H9 (cell line): ENCODE data around the gene CREB3L4. TPM values are rescaled to one million over a fixed set of nuclear protein-coding genes. Genes with fewer than 3 reads are reported as not detected.

Experiments used
- DNase-seq: peaks from one replicate; pipeline ENCODE4 v3.0.0-alpha.2; 2017
- H2AFZ ChIP-seq: one replicate; pipeline ENCODE4 v1.6.1; 2013; ENCODE audit warnings: mild to moderate bottlenecking, low read length, control low read depth, moderate library complexity
- H2AK5ac ChIP-seq: 2 replicates; pipeline ENCODE4 v1.6.1; 2013; ENCODE audit warnings: low read length, control low read depth, mixed read lengths; ENCODE audit not compliant: insufficient read length
- H2BK120ac ChIP-seq: one replicate; pipeline ENCODE4 v1.6.1; 2013; ENCODE audit warnings: low read depth, mild to moderate bottlenecking, low read length, control low read depth, inconsistent platforms; ENCODE audit not compliant: poor library complexity, severe bottlenecking
- H2BK12ac ChIP-seq: 2 replicates; pipeline ENCODE4 v1.6.1; 2013; ENCODE audit warnings: low read length, control low read depth, mixed read lengths, low read depth; ENCODE audit not compliant: insufficient read length
- H2BK15ac ChIP-seq: 2 replicates; pipeline ENCODE4 v1.6.1; 2013; ENCODE audit warnings: low read depth, low read length, control low read depth
- H2BK20ac ChIP-seq: one replicate; pipeline ENCODE4 v1.6.1; 2013; ENCODE audit warnings: low read depth, mild to moderate bottlenecking, low read length, control low read depth, inconsistent platforms; ENCODE audit not compliant: poor library complexity, severe bottlenecking
- H2BK5ac ChIP-seq: 2 replicates; pipeline ENCODE4 v1.6.1; 2013; ENCODE audit warnings: low read length, control low read depth, mixed read lengths; ENCODE audit not compliant: insufficient read length
- H3K14ac ChIP-seq: 2 replicates; pipeline ENCODE4 v1.6.1; 2013; ENCODE audit warnings: low read length, control low read depth; ENCODE audit not compliant: insufficient read depth
- H3K18ac ChIP-seq: 2 replicates; pipeline ENCODE4 v1.6.1; 2013; ENCODE audit warnings: low read depth, mild to moderate bottlenecking, mixed read lengths, low read length, control low read depth; ENCODE audit not compliant: insufficient read length
- H3K23ac ChIP-seq: 2 replicates; pipeline ENCODE4 v1.6.1; 2013; ENCODE audit warnings: low read length, control low read depth, mixed read lengths, low read depth; ENCODE audit not compliant: insufficient read length
- H3K23me2 ChIP-seq: 2 replicates; pipeline ENCODE4 v1.6.1; 2013; ENCODE audit warnings: low read depth, mild to moderate bottlenecking, mixed read lengths, low read length, control low read depth; ENCODE audit not compliant: insufficient read length, poor library complexity, severe bottlenecking
- H3K27ac ChIP-seq: 2 replicates; pipeline ENCODE4 v1.5.1; 2013; ENCODE audit warnings: low read length, control low read depth, mixed read lengths, low read depth; ENCODE audit not compliant: insufficient read length
- H3K27me3 ChIP-seq: 2 replicates; pipeline ENCODE4 v1.6.1; 2013; ENCODE audit warnings: low read length, control low read depth, inconsistent platforms; ENCODE audit not compliant: insufficient read depth
- H3K4ac ChIP-seq: 2 replicates; pipeline ENCODE4 v1.6.1; 2013; ENCODE audit warnings: low read depth, mild to moderate bottlenecking, control low read depth, inconsistent platforms, low read length, moderate library complexity
- H3K4me1 ChIP-seq: 2 replicates; pipeline ENCODE4 v1.6.1; 2013; ENCODE audit warnings: low read length, control low read depth, inconsistent platforms; ENCODE audit not compliant: insufficient read depth
- H3K4me2 ChIP-seq: 2 replicates; pipeline ENCODE4 v1.6.1; 2013; ENCODE audit warnings: low read length, control low read depth, mixed read lengths; ENCODE audit not compliant: insufficient read length, insufficient read depth
- H3K56ac ChIP-seq: 2 replicates; pipeline ENCODE4 v1.6.1; 2013; ENCODE audit warnings: low read depth, mild to moderate bottlenecking, mixed read lengths, low read length, control low read depth; ENCODE audit not compliant: insufficient read length
- H3K79me1 ChIP-seq: 2 replicates; pipeline ENCODE4 v1.6.1; 2013; ENCODE audit warnings: low read depth, mild to moderate bottlenecking, moderate library complexity, low read length, control low read depth, inconsistent platforms; ENCODE audit not compliant: insufficient read depth, poor library complexity, severe bottlenecking
- H3K79me2 ChIP-seq: 2 replicates; pipeline ENCODE4 v1.6.1; 2013; ENCODE audit warnings: low read length, control low read depth, inconsistent platforms; ENCODE audit not compliant: insufficient read depth
- H3K9ac ChIP-seq: 2 replicates; pipeline ENCODE4 v1.6.1; 2013; ENCODE audit warnings: low read length, control low read depth, mixed read lengths; ENCODE audit not compliant: insufficient read length; ENCODE audit errors: extremely low read depth
- H3K9me3 ChIP-seq: one replicate; pipeline ENCODE4 v1.6.1; 2013; ENCODE audit warnings: low read depth, low read length, inconsistent platforms; ENCODE audit not compliant: control insufficient read depth
- H3T11ph ChIP-seq: one replicate; pipeline ENCODE4 v1.6.1; 2013; ENCODE audit warnings: mild to moderate bottlenecking, low read length, control low read depth, inconsistent platforms
- H4K20me1 ChIP-seq: one replicate; pipeline ENCODE4 v1.6.1; 2013; ENCODE audit not compliant: control insufficient read depth, insufficient read length, insufficient read depth
- H4K5ac ChIP-seq: 2 replicates; pipeline ENCODE4 v1.6.1; 2013; ENCODE audit warnings: low read depth, mild to moderate bottlenecking, mixed read lengths, low read length, control low read depth; ENCODE audit not compliant: insufficient read length
- H4K8ac ChIP-seq: replicated peaks from 2 replicates; pipeline ENCODE4 v1.6.1; 2013; ENCODE audit warnings: low read length, control low read depth, mixed read lengths, low read depth; ENCODE audit not compliant: insufficient read length
- H4K91ac ChIP-seq: 2 replicates; pipeline ENCODE4 v1.6.1; 2013; ENCODE audit warnings: low read depth, mild to moderate bottlenecking, moderate library complexity, mixed read lengths, low read length, control low read depth; ENCODE audit not compliant: insufficient read length
- H3K27ac Mint-ChIP-seq, 3 experiments: 2 replicates in 2 of 3; 3 replicates in 1 of 3; pipeline ENCODE4 v1.8.0; 2020 to 2021; ENCODE audit warnings: mixed read lengths in 3 of 3, mild to moderate bottlenecking in 1 of 3, moderate library complexity in 1 of 3
- H3K27me3 Mint-ChIP-seq: 2 replicates; pipeline ENCODE4 v1.8.0; 2021; ENCODE audit warnings: low read depth, mild to moderate bottlenecking, moderate library complexity, mixed read lengths
- H3K36me3 Mint-ChIP-seq, 3 experiments: 2 replicates in 2 of 3; 3 replicates in 1 of 3; pipeline ENCODE4 v1.8.0; 2020 to 2021; ENCODE audit warnings: low read depth in 3 of 3, mixed read lengths in 3 of 3; ENCODE audit not compliant: insufficient read depth in 1 of 3
- H3K4me1 Mint-ChIP-seq, 2 experiments: 2 replicates each; pipeline ENCODE4 v1.8.0; 2020; ENCODE audit warnings: mixed read lengths in 2 of 2
- H3K4me3 Mint-ChIP-seq, 2 experiments: 2 replicates in 1 of 2; 3 replicates in 1 of 2; pipeline ENCODE4 v1.8.0; 2020 to 2021; ENCODE audit warnings: mild to moderate bottlenecking in 2 of 2, mixed read lengths in 2 of 2, moderate library complexity in 1 of 2
- H3K9me3 Mint-ChIP-seq, 2 experiments: 2 replicates in 1 of 2; 3 replicates in 1 of 2; pipeline ENCODE4 v1.8.0; 2020; ENCODE audit warnings: mild to moderate bottlenecking in 2 of 2, mixed read lengths in 2 of 2, moderate library complexity in 1 of 2
- CTCF ChIP-seq: fragments of 200-600 bp; sonication (generic); conservative IDR thresholded peaks from 3 replicates; pipeline ENCODE4 v1.8.0; 2021; ENCODE audit warnings: antibody characterized with exemption, mild to moderate bottlenecking
- WGBS: extraction: QIAGEN DNeasy Blood & Tissue Kit; methylation state at CpG from one replicate; pipeline ENCODE4 v1.1.7; 2013; ENCODE audit warnings: missing lambda C conversion rate, low lambda C conversion rate, mixed read lengths; ENCODE audit not compliant: insufficient read length; ENCODE audit errors: extremely low coverage; 5-methylcytosine and 5-hydroxymethylcytosine counted together
- total RNA-seq: library from RNA; stranded (reverse); gene quantifications from 2 replicates; pipeline ENCODE4 v1.2.1, GENCODE V29; 2021

Gene CREB3L4
- total RNA-seq, 1 experiment from 2014 or later = 27.6 TPM

DNA sequence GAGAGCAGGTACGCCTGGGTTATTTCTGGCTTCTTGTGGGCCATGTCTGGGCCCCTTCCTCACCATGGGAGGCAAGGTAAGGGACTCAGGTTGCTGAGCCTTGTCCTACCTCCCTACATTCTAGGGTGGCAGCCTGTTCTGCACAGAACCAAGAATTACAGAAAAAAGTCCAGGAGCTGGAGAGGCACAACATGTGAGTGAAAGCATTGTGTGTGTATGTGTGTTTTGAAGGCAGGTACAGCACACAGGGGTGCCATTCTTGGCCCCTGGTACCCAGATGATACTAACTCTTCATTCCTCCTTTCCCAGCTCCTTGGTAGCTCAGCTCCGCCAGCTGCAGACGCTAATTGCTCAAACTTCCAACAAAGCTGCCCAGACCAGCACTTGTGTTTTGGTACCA, 5.4 kb downstream of the CREB3L4 start:
- H3K4me2 ChIP-seq = no peak overlapping the region
- H3K79me1 ChIP-seq = no peaks in the 10 kb centered on the region
- no peaks in the 10 kb centered on the region for H4K20me1 ChIP-seq
- H3K4me1 ChIP-seq = no peaks in the 10 kb centered on the region
- H2BK20ac ChIP-seq = no peak overlapping the region
- H2AK5ac ChIP-seq = no peak overlapping the region
- H2BK12ac ChIP-seq = no peak overlapping the region
- no peak overlapping the region for H2BK120ac ChIP-seq
- Mint-ChIP-seq H3K27me3 (no peaks in the 10 kb centered on the region), H3K27ac (peak overlapping the region in 2 of 3 experiments; percentile 62 to 65; a peak in 2 of 7 replicates), H3K4me3 (no peak overlapping the region), H3K36me3 (peaks cover 25 to 50% (median 48%) of the 10 kb centered on the region in 3 experiments), H3K9me3 (no peaks in the 10 kb centered on the region), H3K4me1 (peaks cover 20 to 29% of the 10 kb centered on the region in 2 experiments)
- H3K9ac ChIP-seq = no peak overlapping the region
- no peaks in the 10 kb centered on the region for H3K79me2 ChIP-seq
- H4K8ac ChIP-seq = no peak overlapping the region
- no peak overlapping the region for H2AFZ ChIP-seq
- no peak overlapping the region for H3K27ac ChIP-seq
- H3K23ac ChIP-seq = no peak overlapping the region
- no peak overlapping the region for H2BK5ac ChIP-seq
- no CpG with 5 or more reads among the region's 3 CpGs for whole genome bisulfite sequencing
- H3K27me3 ChIP-seq = no peaks in the 10 kb centered on the region
- TF ChIP-seq CTCF = no peak
- no peak for DNase-seq
- no peak overlapping the region for H4K91ac ChIP-seq
- H3K23me2 ChIP-seq = peaks cover 9% of the 10 kb centered on the region
- H4K5ac ChIP-seq = no peak overlapping the region
- H3K9me3 ChIP-seq = no peaks in the 10 kb centered on the region
- no peak overlapping the region for H3K4ac ChIP-seq
- H3K56ac ChIP-seq = no peak overlapping the region
- no peak overlapping the region for H3K14ac ChIP-seq
- H3K18ac ChIP-seq = no peak overlapping the region
- no peak overlapping the region for H2BK15ac ChIP-seq
- no peak overlapping the region for H3T11ph ChIP-seq
